ENCODE measurements around the gene BCLAF1. TPM values are rescaled to one million over a fixed set of nuclear protein-coding genes. Genes with fewer than 3 reads are reported as not detected.
A peak's percentile ranks its signal among the peaks of the same experiment; 100 is the strongest.

The BCLAF1 gene
- total and polyA plus RNA-seq, 2 experiments from 2014 or later, result 133 to 151 TPM

- Mint-ChIP-seq H3K9me3 (no peaks in the 10 kb centered on the region), H3K4me3 (no peak overlapping the region), H3K36me3 (ENCODE audit: low read depth) (no peaks in the 10 kb centered on the region), H3K27ac (no peak overlapping the region), H3K27me3 (ENCODE audit: insufficient read depth, low read depth, poor library complexity) (peaks cover 3% of the 10 kb centered on the region), H3K4me1 (peaks cover 15% of the 10 kb centered on the region)
- no peak for TF ChIP-seq POLR2AphosphoS5 (IDR thresholded peaks at IDR 0.05; ENCODE audit: low read depth)
- no peak for TF ChIP-seq ZNF462 (CRISPR knock-in tag; IDR thresholded peaks at IDR 0.05)
- TF ChIP-seq ETS1 (IDR thresholded peaks at IDR 0.05), result no peak
- no peak for TF ChIP-seq EZH2phosphoT487 (IDR thresholded peaks at IDR 0.05; ENCODE audit: unreplicated experiment)
- DNase-seq (ENCODE audit: low spot score), result no peak
- Histone ChIP-seq H2AFZ (no peak overlapping the region), H3K4me1 (ENCODE audit: insufficient read depth) (peaks cover 5% of the 10 kb centered on the region), H3K9me2 (ENCODE audit: insufficient read depth) (no peaks in the 10 kb centered on the region), H3F3A (replicated peaks; ENCODE audit: low read depth) (0 out of 2 replicates have a peak, but pooled peaks cover 2% of the 10 kb centered on the region), H3K27me3 (ENCODE audit: insufficient read depth) (no peaks in the 10 kb centered on the region), H3K4me3 (no peak overlapping the region), H3K27ac (ENCODE audit: low read depth) (no peak overlapping the region), H3K4me2 (no peak overlapping the region), H3K79me2 (replicated peaks; ENCODE audit: insufficient read depth) (no peaks in the 10 kb centered on the region), H3K36me3 (ENCODE audit: insufficient read depth) (no peaks in the 10 kb centered on the region), H4K20me1 (replicated peaks; ENCODE audit: insufficient read depth) (no peaks in the 10 kb centered on the region)
- ATAC-seq, result no peak
Measured at GRCh38 chr6:136331461-136331860, 41.8 kb upstream of the BCLAF1 start.

- Mint-ChIP-seq H3K27ac (no peak overlapping the region), H3K4me3 (no peak overlapping the region), H3K9me3 (no peaks in the 10 kb centered on the region), H3K27me3 (ENCODE audit: insufficient read depth, low read depth, poor library complexity) (peaks cover 3% of the 10 kb centered on the region), H3K4me1 (peaks cover 9% of the 10 kb centered on the region), H3K36me3 (ENCODE audit: low read depth) (no peaks in the 10 kb centered on the region)
- ATAC-seq (no peak), DNase-seq (ENCODE audit: low spot score) (no peak)
- Histone ChIP-seq H3K36me3 (ENCODE audit: insufficient read depth) (no peaks in the 10 kb centered on the region), H3K27ac (ENCODE audit: low read depth) (no peak overlapping the region), H3K27me3 (ENCODE audit: insufficient read depth) (no peaks in the 10 kb centered on the region), H3K4me2 (no peak overlapping the region), H3K4me1 (ENCODE audit: insufficient read depth) (no peaks in the 10 kb centered on the region; the same call in 1 of the 2 replicates), H3K79me2 (replicated peaks; ENCODE audit: insufficient read depth) (no peaks in the 10 kb centered on the region), H3K4me3 (no peak overlapping the region), H2AFZ (peak overlapping the region; percentile 47; the same call in 1 of the 2 replicates), H3K9me2 (ENCODE audit: insufficient read depth) (no peaks in the 10 kb centered on the region), H4K20me1 (replicated peaks; ENCODE audit: insufficient read depth) (no peaks in the 10 kb centered on the region), H3F3A (replicated peaks; ENCODE audit: low read depth) (no peaks in the 10 kb centered on the region)
- no peak for TF ChIP-seq REST (IDR thresholded peaks at IDR 0.05; ENCODE audit: unreplicated experiment)
- TF ChIP-seq NANOG (IDR thresholded peaks at IDR 0.05; ENCODE audit: borderline replicate concordance), result no peak
- TF ChIP-seq POLR2AphosphoS5 (IDR thresholded peaks at IDR 0.05; ENCODE audit: low read depth), result no peak
- TF ChIP-seq CREB1 (CRISPR knock-in tag; IDR thresholded peaks at IDR 0.05; ENCODE audit: low read depth), result no peak
- TF ChIP-seq EZH2phosphoT487 (IDR thresholded peaks at IDR 0.05; ENCODE audit: unreplicated experiment), result no peak
- no peak for TF ChIP-seq STAT1 (IDR thresholded peaks at IDR 0.05; ENCODE audit: unreplicated experiment)
Measured at GRCh38 chr6:136330634-136331033, 41.0 kb upstream of the BCLAF1 start.

All from GM23338 (cell line).